Measurements from ENCODE around the gene CXorf66.
A peak's percentile ranks its signal among the peaks of the same experiment; 100 is the strongest.

Gene CXorf66

DNA sequence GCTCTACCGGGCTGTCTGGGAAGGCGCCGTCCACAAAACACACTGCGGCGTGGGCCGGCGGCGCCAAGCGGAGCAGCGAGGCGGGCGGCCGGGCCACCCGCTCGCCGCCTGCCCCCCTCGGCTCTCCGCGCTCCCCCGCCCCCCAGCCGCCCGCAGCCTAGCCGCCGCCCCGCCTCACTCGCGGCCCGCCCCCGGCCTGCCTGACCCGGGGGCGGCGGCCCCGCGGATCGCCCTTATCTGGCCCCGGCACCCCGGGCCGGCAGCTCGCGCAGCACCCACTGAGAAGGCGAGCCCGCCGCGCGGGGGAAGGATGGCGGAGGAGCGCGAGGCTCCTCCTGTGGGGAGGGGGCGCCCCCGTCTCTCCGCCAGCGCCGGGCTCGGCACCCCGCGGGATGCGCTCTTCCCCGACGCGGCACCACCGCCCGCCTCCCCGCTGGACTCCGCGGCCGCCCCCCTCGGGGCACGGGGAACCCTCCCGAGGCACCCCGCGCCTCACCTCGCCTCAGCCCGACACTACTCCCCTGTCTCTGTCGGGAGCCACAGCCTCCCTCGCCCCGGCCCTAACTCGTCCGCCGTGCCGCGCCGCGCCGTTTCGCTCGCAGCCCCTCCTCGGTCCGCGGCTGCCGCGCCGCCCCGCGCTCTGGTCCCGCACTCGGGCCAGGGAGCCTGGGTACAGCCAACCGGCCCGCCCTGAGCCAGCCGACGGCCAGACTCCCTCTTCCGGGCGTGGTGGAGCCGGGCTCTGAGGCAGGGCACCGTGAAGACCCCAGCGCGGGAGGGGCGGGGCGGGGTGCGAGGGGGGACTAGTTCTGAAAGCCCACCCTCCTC lies 33.0 kb downstream of the CXorf66 start:
- no peaks in the 10 kb centered on the region for H3K27me3 ChIP-seq (ENCODE audit: low read depth, low read length)
- peaks cover 18% of the 10 kb centered on the region for H3K4me1 ChIP-seq (ENCODE audit: low read length)
- no peak for TF ChIP-seq EZH2phosphoT487 (IDR thresholded peaks at IDR 0.05; ENCODE audit: low read depth)
- TF ChIP-seq, protein P1, sequence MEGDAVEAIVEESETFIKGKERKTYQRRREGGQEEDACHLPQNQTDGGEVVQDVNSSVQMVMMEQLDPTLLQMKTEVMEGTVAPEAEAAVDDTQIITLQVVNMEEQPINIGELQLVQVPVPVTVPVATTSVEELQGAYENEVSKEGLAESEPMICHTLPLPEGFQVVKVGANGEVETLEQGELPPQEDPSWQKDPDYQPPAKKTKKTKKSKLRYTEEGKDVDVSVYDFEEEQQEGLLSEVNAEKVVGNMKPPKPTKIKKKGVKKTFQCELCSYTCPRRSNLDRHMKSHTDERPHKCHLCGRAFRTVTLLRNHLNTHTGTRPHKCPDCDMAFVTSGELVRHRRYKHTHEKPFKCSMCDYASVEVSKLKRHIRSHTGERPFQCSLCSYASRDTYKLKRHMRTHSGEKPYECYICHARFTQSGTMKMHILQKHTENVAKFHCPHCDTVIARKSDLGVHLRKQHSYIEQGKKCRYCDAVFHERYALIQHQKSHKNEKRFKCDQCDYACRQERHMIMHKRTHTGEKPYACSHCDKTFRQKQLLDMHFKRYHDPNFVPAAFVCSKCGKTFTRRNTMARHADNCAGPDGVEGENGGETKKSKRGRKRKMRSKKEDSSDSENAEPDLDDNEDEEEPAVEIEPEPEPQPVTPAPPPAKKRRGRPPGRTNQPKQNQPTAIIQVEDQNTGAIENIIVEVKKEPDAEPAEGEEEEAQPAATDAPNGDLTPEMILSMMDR (IDR thresholded peaks at IDR 0.05; ENCODE audit: low read depth, low read length): no peak
- H3K9me3 ChIP-seq (ENCODE audit: insufficient read depth, low read length): no peaks in the 10 kb centered on the region
- peak overlapping the region; percentile 77 for H3K27ac ChIP-seq (ENCODE audit: low read length)
- H3K4me3 ChIP-seq (ENCODE audit: low read length): peak overlapping the region; percentile 80
- peak overlapping the region; percentile 33; the same call in 1 of the 2 replicates for H2AFZ ChIP-seq (ENCODE audit: low read depth, low read length)
- peak overlapping the region; percentile 82 for H3K9ac ChIP-seq (ENCODE audit: low read length)
- peaks cover 26% of the 10 kb centered on the region for H4K20me1 ChIP-seq (ENCODE audit: insufficient read depth, low read length)
- H3K36me3 ChIP-seq (replicated peaks; ENCODE audit: low read depth, low read length): no peaks in the 10 kb centered on the region
- peak overlapping the region; percentile 95 for H3K4me2 ChIP-seq (ENCODE audit: low read length)
- peaks cover 44% of the 10 kb centered on the region for H3K79me2 ChIP-seq (ENCODE audit: low read length)

DNA sequence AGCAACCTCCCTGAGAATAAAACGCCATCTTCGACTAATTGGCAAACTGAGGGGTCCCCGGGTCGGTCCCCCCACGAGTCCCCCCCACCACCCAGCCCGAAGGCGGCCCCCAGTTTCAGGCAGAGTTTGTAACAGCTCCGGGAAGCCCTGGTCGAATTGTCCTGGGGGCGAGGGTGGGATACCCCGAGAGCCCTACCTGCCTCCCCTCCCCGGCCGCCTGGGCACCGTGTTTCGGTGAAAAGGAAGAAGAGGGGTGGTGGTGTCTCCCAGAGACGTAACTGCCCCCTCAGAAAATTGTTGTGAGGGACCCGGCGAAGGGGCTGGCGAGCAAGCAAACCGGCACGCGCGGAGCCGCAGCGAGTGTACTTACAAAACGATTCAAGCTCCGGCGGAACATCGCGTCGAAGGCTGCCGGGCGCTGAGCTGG lies 33.7 kb downstream of the CXorf66 start:
- Histone ChIP-seq H3K4me3 (ENCODE audit: low read length) (peak overlapping the region; percentile 80), H3K36me3 (replicated peaks; ENCODE audit: low read depth, low read length) (no peaks in the 10 kb centered on the region), H2AFZ (ENCODE audit: low read depth, low read length) (no peak overlapping the region), H4K20me1 (ENCODE audit: insufficient read depth, low read length) (peaks cover 27% of the 10 kb centered on the region), H3K9me3 (ENCODE audit: insufficient read depth, low read length) (no peaks in the 10 kb centered on the region), H3K4me1 (ENCODE audit: low read length) (peaks cover 18% of the 10 kb centered on the region), H3K79me2 (ENCODE audit: low read length) (peaks cover 50% of the 10 kb centered on the region), H3K9ac (ENCODE audit: low read length) (peak overlapping the region; percentile 82), H3K27ac (ENCODE audit: low read length) (peak overlapping the region; percentile 42), H3K4me2 (ENCODE audit: low read length) (peak overlapping the region; percentile 95), H3K27me3 (ENCODE audit: low read depth, low read length) (no peaks in the 10 kb centered on the region)
- TF ChIP-seq, protein P1 (IDR thresholded peaks at IDR 0.05; ENCODE audit: low read depth, low read length): no peak
- no peak for TF ChIP-seq EZH2phosphoT487 (IDR thresholded peaks at IDR 0.05; ENCODE audit: low read depth)

DNA sequence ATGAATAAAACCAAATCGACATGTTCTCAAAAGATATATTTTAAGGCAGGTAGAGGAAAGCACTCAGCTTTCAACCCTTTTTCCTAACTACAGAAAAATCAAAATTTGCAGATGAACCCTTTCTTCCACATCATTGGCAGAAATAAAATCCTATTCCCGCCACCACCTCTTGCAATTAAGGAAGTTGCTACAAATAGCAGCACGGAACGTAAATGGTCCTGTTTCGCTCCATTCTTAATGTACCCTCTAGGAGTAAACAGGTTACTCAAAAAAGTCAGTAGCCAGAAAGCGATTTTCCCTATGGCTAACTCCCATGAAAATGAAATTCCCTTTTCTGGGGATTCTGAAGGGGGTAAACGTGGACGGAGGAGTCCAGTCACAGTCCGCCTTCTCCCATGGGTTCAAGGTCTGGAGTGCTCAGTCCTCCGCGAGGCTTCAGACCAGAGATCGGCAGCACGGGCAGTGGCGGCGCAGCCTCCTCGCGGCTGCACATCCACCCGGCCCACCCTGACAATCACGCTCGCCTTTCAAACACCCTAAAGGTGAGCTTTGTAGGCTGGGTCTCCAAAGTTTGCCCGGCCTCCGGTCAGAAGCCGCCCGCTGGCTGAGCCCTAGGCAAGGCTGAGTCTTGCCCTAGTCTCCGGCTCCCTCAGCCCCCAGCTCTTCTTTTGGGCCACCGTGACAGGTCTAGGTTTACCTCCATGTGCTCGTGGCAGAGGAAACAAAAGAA lies 34.2 kb downstream of the CXorf66 start:
- Histone ChIP-seq H3K4me1 (ENCODE audit: low read length) (peaks cover 18% of the 10 kb centered on the region), H3K4me3 (ENCODE audit: low read length) (peak overlapping the region; percentile 80), H3K27ac (ENCODE audit: low read length) (peak overlapping the region; percentile 42; the same call in 1 of the 2 replicates), H3K9me3 (ENCODE audit: insufficient read depth, low read length) (no peaks in the 10 kb centered on the region), H3K9ac (ENCODE audit: low read length) (peak overlapping the region; percentile 82), H3K4me2 (ENCODE audit: low read length) (peak overlapping the region; percentile 95), H4K20me1 (ENCODE audit: insufficient read depth, low read length) (peaks cover 33% of the 10 kb centered on the region), H2AFZ (ENCODE audit: low read depth, low read length) (no peak overlapping the region), H3K27me3 (ENCODE audit: low read depth, low read length) (no peaks in the 10 kb centered on the region), H3K79me2 (ENCODE audit: low read length) (peaks cover 56% of the 10 kb centered on the region), H3K36me3 (replicated peaks; ENCODE audit: low read depth, low read length) (no peaks in the 10 kb centered on the region)
- TF ChIP-seq, protein P1 (IDR thresholded peaks at IDR 0.05; ENCODE audit: low read depth, low read length): no peak

DNA sequence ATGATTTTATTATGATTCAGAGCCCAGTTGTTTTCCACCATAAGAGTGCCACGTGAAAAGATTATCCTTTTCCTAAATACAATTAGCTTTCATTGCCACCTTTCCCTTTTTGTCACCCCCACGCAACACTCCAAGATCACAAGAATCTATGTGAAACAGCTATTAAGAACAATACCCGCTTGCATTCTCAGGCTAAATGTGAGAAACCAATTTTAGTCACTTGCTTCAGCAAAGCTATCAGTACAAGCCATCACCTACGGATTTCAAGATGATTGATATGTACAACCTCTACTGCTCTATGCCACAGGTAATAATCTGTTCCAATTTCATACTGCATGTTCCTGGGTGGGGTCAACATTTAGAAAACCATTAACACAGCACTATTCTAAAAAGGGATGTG lies 34.9 kb downstream of the CXorf66 start:
- peaks cover 63% of the 10 kb centered on the region for H3K79me2 ChIP-seq (ENCODE audit: low read length)
- H3K36me3 ChIP-seq (replicated peaks; ENCODE audit: low read depth, low read length): no peaks in the 10 kb centered on the region
- peaks cover 37% of the 10 kb centered on the region for H4K20me1 ChIP-seq (ENCODE audit: insufficient read depth, low read length)
- H3K27me3 ChIP-seq (ENCODE audit: low read depth, low read length): no peaks in the 10 kb centered on the region
- TF ChIP-seq EZH2phosphoT487 (IDR thresholded peaks at IDR 0.05; ENCODE audit: low read depth): no peak
- TF ChIP-seq, protein P1 (IDR thresholded peaks at IDR 0.05; ENCODE audit: low read depth, low read length): no peak
- no peak overlapping the region for H3K27ac ChIP-seq (ENCODE audit: low read length)
- H3K4me3 ChIP-seq (ENCODE audit: low read length): peak overlapping the region; percentile 80
- H3K9ac ChIP-seq (ENCODE audit: low read length): no peak overlapping the region
- H3K4me1 ChIP-seq (ENCODE audit: low read length): peaks cover 18% of the 10 kb centered on the region
- H3K9me3 ChIP-seq (ENCODE audit: insufficient read depth, low read length): no peaks in the 10 kb centered on the region
- H2AFZ ChIP-seq (ENCODE audit: low read depth, low read length): no peak overlapping the region
- H3K4me2 ChIP-seq (ENCODE audit: low read length): peak overlapping the region; percentile 95
